Measurements from ENCODE around the gene GATA2. TPM values are rescaled to one million over a fixed set of nuclear protein-coding genes. Genes with fewer than 3 reads are reported as not detected.

Gene GATA2
- total RNA-seq, 1 experiment from 2014 or later: 18.6 TPM

DNA sequence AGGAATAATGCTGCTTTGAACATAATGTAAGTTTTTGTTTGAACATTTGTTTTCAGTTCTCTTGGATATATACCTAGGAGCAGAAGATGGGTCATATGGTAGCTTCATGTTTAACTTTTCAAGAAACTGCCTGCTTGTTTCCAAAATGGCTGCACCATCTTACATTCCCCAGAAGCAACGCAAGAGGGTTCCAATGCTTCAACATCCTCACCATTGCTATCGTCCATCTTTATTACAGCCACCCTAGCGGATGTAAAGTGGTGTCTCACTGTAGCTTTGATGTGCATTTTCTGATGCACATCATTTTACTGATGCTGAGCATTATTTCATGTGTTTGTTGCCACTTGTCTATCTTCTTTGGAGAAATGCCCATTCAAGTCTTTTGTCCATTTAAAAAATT is 46.4 kb upstream of the GATA2 start (continued):
- no peak for TF ChIP-seq CBX3 (IDR thresholded peaks at IDR 0.05; ENCODE audit: low read depth)
- no peak for TF ChIP-seq SIN3A (IDR thresholded peaks at IDR 0.05; ENCODE audit: low read depth)
- TF ChIP-seq SRF (IDR thresholded peaks at IDR 0.05; ENCODE audit: low read depth): no peak
- TF ChIP-seq REST (IDR thresholded peaks at IDR 0.05; ENCODE audit: low read depth): no peak
- no peak for TF ChIP-seq ELF1 (IDR thresholded peaks at IDR 0.05; ENCODE audit: borderline replicate concordance, low read depth)
- no peak for TF ChIP-seq ZFX (IDR thresholded peaks at IDR 0.05)

GRCh38 chr3:128537091-128537703 is 44.2 kb upstream of the GATA2 start:
- no peak overlapping the region for H3K27ac ChIP-seq (ENCODE audit: low read depth, low read length)
- no peaks in the 10 kb centered on the region for H3K79me2 ChIP-seq (ENCODE audit: insufficient read depth, low read length)
- peaks cover 0 to 5% of the 10 kb centered on the region in 2 experiments; a peak in 1 of 4 replicates for H3K4me1 ChIP-seq (ENCODE audit: control insufficient read depth in 1 of 2, insufficient read depth in 2 of 2, low read length in 2 of 2)
- H3K9me3 ChIP-seq (ENCODE audit: control insufficient read depth in 1 of 2, insufficient read depth in 1 of 2, low read depth in 1 of 2, low read length in 2 of 2): peaks cover 0 to 2% of the 10 kb centered on the region in 2 experiments; a peak in 1 of 4 replicates
- ChIA-PET POLR2A (no interaction called here), RAD21 (ENCODE audit: low non-redundant PET in 1 of 2, low total read pairs in 2 of 2, uncharacterized antibody in 2 of 2, unreplicated experiment in 2 of 2) (no interaction called here), CTCF (interaction anchor here (1.1 kb wide), 1 partner anchor 10 kb away, joined by 3 read pairs; no protein-coding TSS in a partner anchor)
- H3K9ac ChIP-seq (ENCODE audit: low read length): no peak overlapping the region
- H3K4me3 ChIP-seq (replicated peaks in 1 of 2; ENCODE audit: low read depth in 1 of 2, low read length in 2 of 2): no peak overlapping the region
- TF ChIP-seq YY1 (IDR thresholded peaks at IDR 0.05; ENCODE audit: extremely low read depth, insufficient replicate concordance, low read depth, low read length) (no peak), ZFX (IDR thresholded peaks at IDR 0.05) (no peak), ELF1 (IDR thresholded peaks at IDR 0.05; ENCODE audit: borderline replicate concordance, low read depth) (no peak), JUND (IDR thresholded peaks at IDR 0.05) (no peak), POLR2A (IDR thresholded peaks at IDR 0.05; ENCODE audit: borderline replicate concordance, extremely low read depth, insufficient read depth, insufficient read length) (no peak), POLR2AphosphoS5 (IDR thresholded peaks at IDR 0.05; ENCODE audit: low read depth, low read length) (no peak), ZNF274 (IDR thresholded peaks at IDR 0.05; ENCODE audit: low read depth, low read length) (no peak), REST (IDR thresholded peaks at IDR 0.05; ENCODE audit: low read depth) (no peak), CEBPB (IDR thresholded peaks at IDR 0.05; ENCODE audit: low read depth) (no peak)
- TF ChIP-seq, protein P1, sequence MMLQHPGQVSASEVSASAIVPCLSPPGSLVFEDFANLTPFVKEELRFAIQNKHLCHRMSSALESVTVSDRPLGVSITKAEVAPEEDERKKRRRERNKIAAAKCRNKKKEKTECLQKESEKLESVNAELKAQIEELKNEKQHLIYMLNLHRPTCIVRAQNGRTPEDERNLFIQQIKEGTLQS (IDR thresholded peaks at IDR 0.05): no peak
- no peak for DNase-seq (ENCODE audit: low read depth, low spot score)
- no peaks in the 10 kb centered on the region for H4K20me1 ChIP-seq (ENCODE audit: insufficient read depth)
- intact Hi-C loops (cut with micrococcal nuclease): no loop called here
- peak; percentile 32; the same call in 1 of the 2 replicates for ATAC-seq
- BruUV-seq (replicated peaks): no TSS peak
- no peak overlapping the region for H2AFZ ChIP-seq (ENCODE audit: low read depth, low read length, poor library complexity, severe bottlenecking)
- H3K36me3 ChIP-seq (ENCODE audit: control insufficient read depth in 1 of 2, insufficient read depth in 2 of 2, low read length in 2 of 2): no peaks in the 10 kb centered on the region
- H3K27me3 ChIP-seq (ENCODE audit: insufficient read depth, low read length): peaks cover 4% of the 10 kb centered on the region; the same call in 1 of the 2 replicates
- H3K9me2 ChIP-seq (ENCODE audit: insufficient read depth): no peaks in the 10 kb centered on the region
- no peak overlapping the region for H3K4me2 ChIP-seq (ENCODE audit: low read length)
